Measurements from ENCODE around the gene RFESD. TPM values are rescaled to one million over a fixed set of nuclear protein-coding genes. Genes with fewer than 3 reads are reported as not detected.

RFESD gene
- total and polyA plus RNA-seq, 2 of the 13 experiments (the other 11 are each of a cell fraction or from before 2014, with no cell fraction given): 1.1 to 2.2 TPM

DNA sequence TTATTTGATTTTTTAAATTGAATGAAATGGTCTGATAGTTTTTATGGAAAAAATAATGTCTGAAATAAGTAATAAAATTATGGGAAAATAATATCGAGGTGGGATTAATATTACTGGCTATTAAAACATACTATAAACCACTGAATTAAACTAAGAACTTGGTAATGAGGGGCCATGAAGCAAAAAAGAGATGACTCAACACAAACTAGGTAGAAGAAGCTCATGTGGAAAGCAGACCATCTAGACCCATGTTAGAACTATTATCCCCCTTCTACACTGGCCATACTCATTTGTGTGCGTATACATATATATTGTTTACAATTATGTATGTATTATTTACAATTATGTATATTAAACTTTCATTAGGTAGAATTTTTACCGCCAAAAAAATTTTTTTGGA lies 35.2 kb upstream of the RFESD start:
- Histone ChIP-seq H3K27me3 (ENCODE audit: control insufficient read depth in 1 of 2, insufficient read depth in 2 of 2, low read length in 2 of 2) (no peaks in the 10 kb centered on the region; a peak in 1 of 5 replicates), H3K9ac (ENCODE audit: insufficient read depth, low read depth, low read length) (no peak overlapping the region), H3K36me3 (replicated peaks in 1 of 2; ENCODE audit: control insufficient read depth in 1 of 2, insufficient read depth in 2 of 2, low read length in 2 of 2) (no peaks in the 10 kb centered on the region), H3K4me1 (ENCODE audit: insufficient read depth, low read length) (peaks cover 8% of the 10 kb centered on the region; the same call in 1 of the 2 replicates), H4K20me1 (ENCODE audit: insufficient read depth, low read length) (no peaks in the 10 kb centered on the region), H3K27ac (ENCODE audit: extremely low read length, insufficient read depth, low read length) (no peak overlapping the region), H3K9me3 (ENCODE audit: low read length) (no peaks in the 10 kb centered on the region), H2AFZ (ENCODE audit: low read length) (no peak overlapping the region), H3K4me2 (ENCODE audit: low read depth, low read length) (no peak overlapping the region), H3K79me2 (ENCODE audit: insufficient read depth, low read length) (no peaks in the 10 kb centered on the region), H3K4me3 (replicated peaks in 1 of 3; ENCODE audit: insufficient read depth in 1 of 3, low read depth in 2 of 3, low read length in 3 of 3) (no peak overlapping the region)
- FAIRE-seq (no peak), DNase-seq (ENCODE audit: low spot score) (no peak), ATAC-seq (no peak)
- in situ Hi-C loops (cut with HindIII; ENCODE audit: extremely low pct_ligation_motif_present, low pct_unique_long_range_greater_than_20kb): no loop called here
- intact Hi-C loops (cut with micrococcal nuclease; ENCODE audit: unreplicated experiment): no loop called here
- 24% methylated on average over 3 of the region's 3 CpGs for WGBS (ENCODE audit: low lambda C conversion rate)
- POLR2A ChIA-PET: no interaction called here
- BruUV-seq (replicated peaks): no TSS peak
- CTCF ChIA-PET (ENCODE audit: low intra/inter-chr PET ratio, low total read pairs): no interaction called here
- TF ChIP-seq FOXC1 (CRISPR knock-in tag; IDR thresholded peaks at IDR 0.05; ENCODE audit: borderline replicate concordance) (no peak), MAFF (IDR thresholded peaks at IDR 0.05; ENCODE audit: low read depth, low read length) (peak; percentile 39; the same call in 1 of the 2 replicates), MAFK (conservative IDR thresholded peaks at IDR 0.05 in 1 of 2, IDR thresholded peaks at IDR 0.05 in 1 of 2; ENCODE audit: low read length in 2 of 2) (peak in 1 of 2 experiments; percentile 54; a peak in 2 of 4 replicates)

DNA sequence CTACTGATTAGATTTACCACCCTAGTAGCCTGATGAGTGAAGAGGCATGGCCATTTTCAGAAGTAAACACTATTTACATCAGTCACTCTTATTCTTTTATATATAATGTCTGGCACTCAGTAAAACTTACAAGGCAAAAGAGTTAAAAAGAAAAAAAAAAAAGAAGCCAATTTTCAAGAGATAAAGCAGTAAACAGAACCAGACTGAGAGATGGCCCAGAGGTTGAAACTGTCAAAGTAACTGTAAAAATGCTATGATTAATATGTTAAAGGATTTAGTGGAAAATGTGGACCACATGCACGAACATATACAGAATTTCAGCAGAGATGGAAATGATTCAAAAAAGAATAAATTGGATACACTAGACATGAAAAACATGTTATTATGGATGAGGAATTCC lies 33.1 kb upstream of the RFESD start:
- no peak overlapping the region for H3K27ac ChIP-seq (ENCODE audit: extremely low read length, insufficient read depth, low read length)
- no peak overlapping the region for H3K9ac ChIP-seq (ENCODE audit: insufficient read depth, low read depth, low read length)
- H3K27me3 ChIP-seq (ENCODE audit: control insufficient read depth in 1 of 2, insufficient read depth in 2 of 2, low read length in 2 of 2): peaks cover 0 to 7% of the 10 kb centered on the region in 2 experiments; a peak in 3 of 5 replicates
- no peaks in the 10 kb centered on the region for H3K36me3 ChIP-seq (replicated peaks in 1 of 2; ENCODE audit: control insufficient read depth in 1 of 2, insufficient read depth in 2 of 2, low read length in 2 of 2)
- no peaks in the 10 kb centered on the region for H4K20me1 ChIP-seq (ENCODE audit: insufficient read depth, low read length)
- TF ChIP-seq GFI1 (CRISPR knock-in tag; IDR thresholded peaks at IDR 0.05; ENCODE audit: borderline replicate concordance) (no peak), ZNF7 (CRISPR knock-in tag; IDR thresholded peaks at IDR 0.05) (no peak), ZNF230 (CRISPR knock-in tag; IDR thresholded peaks at IDR 0.05) (no peak), REPIN1 (CRISPR knock-in tag; IDR thresholded peaks at IDR 0.05; ENCODE audit: borderline replicate concordance, low read depth) (no peak), ZNF607 (CRISPR knock-in tag; IDR thresholded peaks at IDR 0.05; ENCODE audit: borderline replicate concordance) (no peak), BHLHE40 (IDR thresholded peaks at IDR 0.05; ENCODE audit: low read length) (no peak), CAMTA2 (CRISPR knock-in tag; IDR thresholded peaks at IDR 0.05; ENCODE audit: borderline replicate concordance) (no peak), ZNF678 (CRISPR knock-in tag; IDR thresholded peaks at IDR 0.05) (no peak), ZNF20 (CRISPR knock-in tag; IDR thresholded peaks at IDR 0.05) (no peak)
- TF ChIP-seq, protein P1, sequence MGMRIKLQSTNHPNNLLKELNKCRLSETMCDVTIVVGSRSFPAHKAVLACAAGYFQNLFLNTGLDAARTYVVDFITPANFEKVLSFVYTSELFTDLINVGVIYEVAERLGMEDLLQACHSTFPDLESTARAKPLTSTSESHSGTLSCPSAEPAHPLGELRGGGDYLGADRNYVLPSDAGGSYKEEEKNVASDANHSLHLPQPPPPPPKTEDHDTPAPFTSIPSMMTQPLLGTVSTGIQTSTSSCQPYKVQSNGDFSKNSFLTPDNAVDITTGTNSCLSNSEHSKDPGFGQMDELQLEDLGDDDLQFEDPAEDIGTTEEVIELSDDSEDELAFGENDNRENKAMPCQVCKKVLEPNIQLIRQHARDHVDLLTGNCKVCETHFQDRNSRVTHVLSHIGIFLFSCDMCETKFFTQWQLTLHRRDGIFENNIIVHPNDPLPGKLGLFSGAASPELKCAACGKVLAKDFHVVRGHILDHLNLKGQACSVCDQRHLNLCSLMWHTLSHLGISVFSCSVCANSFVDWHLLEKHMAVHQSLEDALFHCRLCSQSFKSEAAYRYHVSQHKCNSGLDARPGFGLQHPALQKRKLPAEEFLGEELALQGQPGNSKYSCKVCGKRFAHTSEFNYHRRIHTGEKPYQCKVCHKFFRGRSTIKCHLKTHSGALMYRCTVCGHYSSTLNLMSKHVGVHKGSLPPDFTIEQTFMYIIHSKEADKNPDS (CRISPR knock-in tag; IDR thresholded peaks at IDR 0.05): no peak
- TF ChIP-seq, protein P2, sequence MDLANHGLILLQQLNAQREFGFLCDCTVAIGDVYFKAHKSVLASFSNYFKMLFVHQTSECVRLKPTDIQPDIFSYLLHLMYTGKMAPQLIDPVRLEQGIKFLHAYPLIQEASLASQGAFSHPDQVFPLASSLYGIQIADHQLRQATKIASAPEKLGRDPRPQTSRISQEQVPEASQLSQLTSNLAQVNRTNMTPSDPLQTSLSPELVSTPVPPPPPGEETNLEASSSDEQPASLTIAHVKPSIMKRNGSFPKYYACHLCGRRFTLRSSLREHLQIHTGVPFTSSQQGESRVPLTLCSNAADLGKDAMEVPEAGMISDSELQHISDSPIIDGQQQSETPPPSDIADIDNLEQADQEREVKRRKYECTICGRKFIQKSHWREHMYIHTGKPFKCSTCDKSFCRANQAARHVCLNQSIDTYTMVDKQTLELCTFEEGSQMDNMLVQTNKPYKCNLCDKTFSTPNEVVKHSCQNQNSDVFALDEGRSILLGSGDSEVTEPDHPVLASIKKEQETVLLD (CRISPR knock-in tag; IDR thresholded peaks at IDR 0.05; ENCODE audit: low read depth): no peak
- 36% methylated on average over 1 of the region's 1 CpG for WGBS (ENCODE audit: low lambda C conversion rate)
- H3K4me3 ChIP-seq (replicated peaks in 1 of 3; ENCODE audit: insufficient read depth in 1 of 3, low read depth in 2 of 3, low read length in 3 of 3): no peak overlapping the region
- no peak for FAIRE-seq
- POLR2A ChIA-PET: no interaction called here
- no peak for DNase-seq (ENCODE audit: low spot score)
- H2AFZ ChIP-seq (ENCODE audit: low read length): no peak overlapping the region
- H3K79me2 ChIP-seq (ENCODE audit: insufficient read depth, low read length): no peaks in the 10 kb centered on the region
- no peaks in the 10 kb centered on the region for H3K9me3 ChIP-seq (ENCODE audit: low read length)
- H3K4me1 ChIP-seq (ENCODE audit: insufficient read depth, low read length): peaks cover 8% of the 10 kb centered on the region; the same call in 1 of the 2 replicates
- ATAC-seq: no peak
- intact Hi-C loops (cut with micrococcal nuclease; ENCODE audit: unreplicated experiment) (no loop called here), in situ Hi-C loops (cut with HindIII; ENCODE audit: extremely low pct_ligation_motif_present, low pct_unique_long_range_greater_than_20kb) (no loop called here)
- H3K4me2 ChIP-seq (ENCODE audit: low read depth, low read length): no peak overlapping the region
- CTCF ChIA-PET (ENCODE audit: low intra/inter-chr PET ratio, low total read pairs): no interaction called here
- BruUV-seq (replicated peaks): no TSS peak
